Left lung (tissue), 10 donors: ENCODE results near the gene OR2A12. TPM values are rescaled to one million over a fixed set of nuclear protein-coding genes. Genes with fewer than 3 reads are reported as not detected.

Experiments
- ATAC-seq: fragments of 200-7000 bp; cut with Tn5 transposase; one replicate; pipeline ENCODE4 v1.9.1; 2020; ENCODE audit warnings: moderate library complexity
- DNase-seq, 4 donors: peaks; one replicate each; pipeline ENCODE4 v3.0.0-alpha.2; 2013 to 2020
- H3K27ac ChIP-seq, 2 donors: fragments of 200-600 bp; sonication (generic) in 1 of 2; one replicate each; pipeline versions ENCODE4 v1.5.0 to v1.8.0; 2020 to 2021
- H3K27me3 ChIP-seq, 2 donors: fragments of 200-600 bp; sonication (generic) in 1 of 2; one replicate each; pipeline versions ENCODE4 v1.5.0 to v1.8.0; 2020 to 2021
- H3K36me3 ChIP-seq, 2 donors: fragments of 200-600 bp; sonication (generic) in 1 of 2; one replicate each; pipeline versions ENCODE4 v1.5.0 to v1.8.0; 2020 to 2021
- H3K4me1 ChIP-seq, 2 donors: fragments of 200-600 bp; one replicate each; pipeline ENCODE4 v1.8.0; 2021
- H3K4me3 ChIP-seq, 2 donors: fragments of 200-600 bp; sonication (generic) in 1 of 2; one replicate each; pipeline versions ENCODE4 v1.5.0 to v1.8.0; 2020 to 2021; ENCODE audit warnings: mild to moderate bottlenecking in 1 of 2
- H3K9me3 ChIP-seq, 2 donors: fragments of 200-600 bp; sonication (generic) in 1 of 2; one replicate each; pipeline versions ENCODE4 v1.5.0 to v1.8.0; 2020 to 2021
- intact Hi-C, 2 donors: fragments of 100-400 bp; cut with DNase I; formaldehyde crosslinking; loops; one replicate each; pipeline versions ENCODE4 v1.11.2 to v1.14.2; 2022
- polyA plus RNA-seq, 6 donors: library from polyadenylated mRNA; unstranded; fragments of 120-200 nt; gene quantifications; one replicate each; pipeline ENCODE4 v1.2.1, GENCODE V29; 2013; ENCODE audit not compliant: insufficient read length in 6 of 6
- total RNA-seq, 2 donors: library from RNA; stranded (reverse); fragmentation: NEBNext Ultra II Directional; extraction: Animal tissue kit (Norgen Biotek cat#: 25700); gene quantifications; one replicate each; pipeline ENCODE4 v1.2.1, GENCODE V29; 2021
- TF ChIP-seq, protein P1 (sequence below), 2 donors: fragments of 200-600 bp; sonication (generic) in 1 of 2; IDR thresholded peaks; one replicate each; pipeline versions ENCODE4 v1.5.0 to v1.8.0; 2021; ENCODE audit warnings: antibody characterized with exemption in 2 of 2
- donor health status: DM: no; HTN: yes; CAD: no.
- donor health status: DM: no; HTN: no; CAD: no.

OR2A12 gene
- total and polyA plus RNA-seq, 8 donors, result 0.07 to 0.15 (median 0.09) TPM; not detected in 2

- Histone ChIP-seq H3K4me1 (no peaks in the 10 kb centered on the region), H3K27me3 (no peaks in the 10 kb centered on the region), H3K9me3 (no peaks in the 10 kb centered on the region), H3K4me3 (no peak overlapping the region), H3K36me3 (no peaks in the 10 kb centered on the region), H3K27ac (no peak overlapping the region)
- DNase-seq, result no peak
- intact Hi-C loops, result no loop called here
- ATAC-seq, result no peak
- TF ChIP-seq, protein P1, sequence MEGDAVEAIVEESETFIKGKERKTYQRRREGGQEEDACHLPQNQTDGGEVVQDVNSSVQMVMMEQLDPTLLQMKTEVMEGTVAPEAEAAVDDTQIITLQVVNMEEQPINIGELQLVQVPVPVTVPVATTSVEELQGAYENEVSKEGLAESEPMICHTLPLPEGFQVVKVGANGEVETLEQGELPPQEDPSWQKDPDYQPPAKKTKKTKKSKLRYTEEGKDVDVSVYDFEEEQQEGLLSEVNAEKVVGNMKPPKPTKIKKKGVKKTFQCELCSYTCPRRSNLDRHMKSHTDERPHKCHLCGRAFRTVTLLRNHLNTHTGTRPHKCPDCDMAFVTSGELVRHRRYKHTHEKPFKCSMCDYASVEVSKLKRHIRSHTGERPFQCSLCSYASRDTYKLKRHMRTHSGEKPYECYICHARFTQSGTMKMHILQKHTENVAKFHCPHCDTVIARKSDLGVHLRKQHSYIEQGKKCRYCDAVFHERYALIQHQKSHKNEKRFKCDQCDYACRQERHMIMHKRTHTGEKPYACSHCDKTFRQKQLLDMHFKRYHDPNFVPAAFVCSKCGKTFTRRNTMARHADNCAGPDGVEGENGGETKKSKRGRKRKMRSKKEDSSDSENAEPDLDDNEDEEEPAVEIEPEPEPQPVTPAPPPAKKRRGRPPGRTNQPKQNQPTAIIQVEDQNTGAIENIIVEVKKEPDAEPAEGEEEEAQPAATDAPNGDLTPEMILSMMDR (IDR thresholded peaks at IDR 0.05), result no peak
These were observed 44.7 kb downstream of the OR2A12 start for GRCh38 chr7:144130730-144131129.

DNA sequence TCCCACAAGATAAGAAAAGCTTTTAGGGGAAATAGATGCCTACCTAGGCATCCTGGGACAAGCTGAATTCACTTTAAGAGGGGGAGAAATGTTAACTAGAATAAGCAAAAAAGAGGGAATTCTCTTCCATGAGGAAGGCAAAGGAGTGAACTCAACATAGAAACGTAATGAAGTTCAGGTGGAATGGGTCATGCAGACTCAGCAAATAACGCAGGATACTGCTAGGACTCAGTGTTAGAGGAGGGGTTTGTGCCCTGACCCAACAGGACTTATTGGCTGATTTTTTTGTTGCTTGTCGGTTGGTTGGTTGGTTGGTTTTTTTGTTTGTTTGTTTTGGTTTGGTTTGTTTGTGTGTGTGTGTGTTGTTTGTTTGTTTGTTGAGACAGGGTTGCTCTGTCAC lies 46.2 kb downstream of the OR2A12 start:
- no peaks in the 10 kb centered on the region for H3K36me3 ChIP-seq
- ATAC-seq, result no peak
- TF ChIP-seq, protein P1 (IDR thresholded peaks at IDR 0.05), result no peak
- H3K4me1 ChIP-seq, result no peaks in the 10 kb centered on the region
- H3K27me3 ChIP-seq, result no peaks in the 10 kb centered on the region
- no peaks in the 10 kb centered on the region for H3K9me3 ChIP-seq
- no peak overlapping the region for H3K4me3 ChIP-seq
- no peak for DNase-seq
- intact Hi-C loops, result no loop called here
- no peak overlapping the region for H3K27ac ChIP-seq

DNA sequence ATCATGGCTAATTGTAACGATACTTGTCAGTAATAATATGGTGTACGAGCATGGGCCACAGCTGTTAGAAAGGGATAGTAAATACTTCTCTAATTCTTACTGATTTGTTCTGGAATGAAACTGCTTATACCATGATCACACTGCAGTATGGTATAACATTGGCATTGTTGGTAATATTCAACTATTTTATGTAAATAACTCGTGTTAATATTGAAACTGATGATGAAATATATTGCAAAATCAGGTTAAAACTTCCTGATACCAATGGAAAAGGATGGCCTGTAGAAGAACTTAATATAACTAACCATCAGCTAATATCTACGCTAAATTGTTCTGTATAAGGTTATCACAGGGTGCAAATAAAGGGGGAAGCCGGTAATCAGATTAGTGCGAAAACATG lies 47.2 kb downstream of the OR2A12 start:
- H3K27ac ChIP-seq, result no peak overlapping the region
- no peak for DNase-seq
- no peaks in the 10 kb centered on the region for H3K27me3 ChIP-seq
- no peaks in the 10 kb centered on the region for H3K9me3 ChIP-seq
- no peaks in the 10 kb centered on the region for H3K4me1 ChIP-seq
- H3K4me3 ChIP-seq, result no peak overlapping the region
- ATAC-seq, result no peak
- intact Hi-C loops, result no loop called here
- TF ChIP-seq, protein P1 (IDR thresholded peaks at IDR 0.05), result no peak
- no peaks in the 10 kb centered on the region for H3K36me3 ChIP-seq

DNA sequence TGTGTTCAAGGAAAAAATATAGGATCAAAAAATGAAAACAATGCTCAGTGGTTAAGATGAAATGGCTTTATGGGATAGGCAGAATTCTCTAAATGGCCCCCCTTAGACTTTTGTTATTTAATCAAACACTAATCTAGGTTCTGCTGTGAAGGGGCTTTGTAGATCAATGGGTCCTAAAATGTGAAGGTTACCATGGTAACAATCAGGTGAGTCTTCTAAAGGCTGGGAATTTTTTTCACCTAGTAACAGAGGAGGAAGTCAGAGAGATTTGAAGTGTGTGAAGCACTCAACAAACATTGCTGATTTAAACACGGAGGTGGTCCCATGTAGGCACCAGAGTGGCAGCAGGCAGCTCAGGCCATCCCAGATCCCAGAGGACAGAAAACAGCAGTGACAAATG lies 48.0 kb downstream of the OR2A12 start:
- H3K4me3 ChIP-seq, result no peak overlapping the region
- no peak for DNase-seq
- H3K36me3 ChIP-seq, result no peaks in the 10 kb centered on the region
- no peak overlapping the region for H3K27ac ChIP-seq
- ATAC-seq, result no peak
- TF ChIP-seq, protein P1 (IDR thresholded peaks at IDR 0.05), result no peak
- intact Hi-C loops, result no loop called here
- no peaks in the 10 kb centered on the region for H3K9me3 ChIP-seq
- H3K27me3 ChIP-seq, result no peaks in the 10 kb centered on the region
- H3K4me1 ChIP-seq, result no peaks in the 10 kb centered on the region

DNA sequence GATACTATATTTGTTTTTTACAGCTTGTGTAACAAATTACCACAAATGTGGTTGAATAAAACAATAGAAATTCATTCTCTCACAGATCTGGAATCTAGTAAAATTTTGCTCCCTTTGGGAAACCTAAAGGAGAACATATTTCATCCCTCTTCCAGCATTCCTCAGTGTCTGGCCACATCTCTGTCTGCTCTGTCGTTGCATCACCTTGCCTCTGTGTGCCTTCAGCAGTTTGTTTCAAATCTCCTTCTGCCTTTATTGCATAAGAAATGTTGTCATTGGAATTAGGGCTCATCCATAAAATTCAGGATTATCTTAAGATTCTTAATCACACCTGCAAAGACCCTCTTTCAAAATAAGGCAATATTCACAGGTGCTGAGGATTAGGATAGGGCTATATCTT lies 51.4 kb downstream of the OR2A12 start:
- Histone ChIP-seq H3K4me1 (no peaks in the 10 kb centered on the region), H3K4me3 (no peak overlapping the region), H3K27me3 (no peaks in the 10 kb centered on the region), H3K9me3 (no peaks in the 10 kb centered on the region), H3K36me3 (no peaks in the 10 kb centered on the region), H3K27ac (no peak overlapping the region)
- DNase-seq, result no peak
- no peak for ATAC-seq
- intact Hi-C loops, result no loop called here
- TF ChIP-seq, protein P1 (IDR thresholded peaks at IDR 0.05), result no peak
